Stromal cell of bone marrow (primary cell): ENCODE results near the gene CENPP.

Source experiments
- DNase-seq: peaks from one replicate; pipeline ENCODE4 v3.0.0-alpha.2; 2012; ENCODE audit warnings: low read depth

Gene CENPP

GRCh38 chr9:92508018-92508820, 182.5 kb downstream of the CENPP start:
- no peak for DNase-seq

GRCh38 chr9:92509050-92509449, 183.3 kb downstream of the CENPP start:
- DNase-seq, result no peak

GRCh38 chr9:92510747-92511146, 185.0 kb downstream of the CENPP start:
- DNase-seq, result no peak

GRCh38 chr9:92512622-92513021, 186.9 kb downstream of the CENPP start:
- no peak for DNase-seq

GRCh38 chr9:92513349-92513748, 187.6 kb downstream of the CENPP start:
- no peak for DNase-seq

GRCh38 chr9:92514635-92515034, 188.9 kb downstream of the CENPP start:
- no peak for DNase-seq

- DNase-seq, result no peak
Observed at GRCh38 chr9:92516521-92516920, 190.8 kb downstream of the CENPP start.

- DNase-seq, result no peak
Observed at GRCh38 chr9:92517046-92517445, 191.3 kb downstream of the CENPP start.

- no peak for DNase-seq
Observed at GRCh38 chr9:92518199-92518598, 192.4 kb downstream of the CENPP start.

- no peak for DNase-seq
Observed at GRCh38 chr9:92520837-92521236, 195.1 kb downstream of the CENPP start.

- no peak for DNase-seq
Observed at GRCh38 chr9:92522983-92523970, 197.5 kb downstream of the CENPP start.

- no peak for DNase-seq
Observed at GRCh38 chr9:92524881-92525280, 199.1 kb downstream of the CENPP start.

GRCh38 chr9:92525306-92525705, 199.6 kb downstream of the CENPP start:
- no peak for DNase-seq

- DNase-seq, result no peak
Observed at GRCh38 chr9:92527291-92527828, 201.6 kb downstream of the CENPP start.

- DNase-seq, result no peak
Observed at GRCh38 chr9:92527832-92528521, 202.2 kb downstream of the CENPP start.

- DNase-seq, result no peak
Observed at GRCh38 chr9:92528522-92528849, 202.7 kb downstream of the CENPP start.

GRCh38 chr9:92529124-92529523, 203.4 kb downstream of the CENPP start:
- no peak for DNase-seq

GRCh38 chr9:92530893-92531292, 205.1 kb downstream of the CENPP start:
- no peak for DNase-seq

- no peak for DNase-seq
Observed at GRCh38 chr9:92534204-92534603, 208.5 kb downstream of the CENPP start.

- no peak for DNase-seq
Observed at GRCh38 chr9:92534674-92535073, 208.9 kb downstream of the CENPP start.

GRCh38 chr9:92535940-92536850, 210.4 kb downstream of the CENPP start, which contains the start of gene ECM2:
ECM2 (minus strand) TSS chr9:92535990; CDS start chr9:92522866, 13,124 bp downstream.
- DNase-seq, result peak; percentile 83
